ENCODE results near the gene FHOD3.

Gene FHOD3

DNA sequence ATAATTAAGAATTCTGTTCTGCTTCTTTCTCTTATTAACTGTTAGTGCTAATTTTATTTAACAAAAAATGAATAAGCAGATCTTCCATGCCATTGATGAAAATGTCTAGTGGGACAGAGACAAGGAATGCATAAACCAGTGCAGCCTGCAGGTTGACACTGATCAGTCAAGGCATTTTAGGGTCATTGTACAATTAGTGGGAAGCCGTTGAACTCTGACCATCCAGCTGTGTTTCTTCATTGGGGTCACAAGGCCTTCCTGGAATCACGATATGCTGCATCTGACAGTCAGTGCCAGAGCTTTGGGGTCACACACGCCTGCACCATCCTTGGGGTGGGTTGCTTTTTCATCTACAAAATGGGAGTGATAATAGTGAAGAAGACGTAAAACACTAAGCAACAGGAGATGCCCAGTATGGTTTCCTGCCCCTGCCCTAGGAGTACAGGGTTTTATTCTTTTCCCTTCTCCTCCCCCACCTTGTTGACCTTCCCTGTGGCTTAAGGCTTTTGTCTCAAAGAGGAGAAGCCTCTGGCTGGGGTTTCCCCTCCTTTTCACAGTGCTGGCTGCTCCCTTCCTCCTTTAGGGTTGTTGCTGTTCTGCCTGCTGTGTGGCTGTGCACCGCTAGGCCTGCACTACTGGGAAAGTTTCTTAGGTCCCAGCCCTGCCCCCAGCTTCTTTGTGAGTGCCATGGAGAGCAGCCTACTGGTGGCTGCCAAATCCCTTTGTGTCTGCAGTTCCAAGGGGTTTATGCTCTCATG is 285.7 kb downstream of the FHOD3 start:
- no peaks in the 10 kb centered on the region for H3K9me3 ChIP-seq (ENCODE audit: control insufficient read depth, low read length)
- no peaks in the 10 kb centered on the region for H3K4me1 ChIP-seq (ENCODE audit: control insufficient read depth, insufficient read depth, low read length, poor library complexity, severe bottlenecking)
- DNase-seq = no peak
- H3K27ac ChIP-seq (ENCODE audit: insufficient read depth, low read length, poor library complexity, severe bottlenecking) = no peak overlapping the region
- no peaks in the 10 kb centered on the region for H3K27me3 ChIP-seq (replicated peaks; ENCODE audit: control insufficient read depth, insufficient read depth, low read length, poor library complexity, severe bottlenecking)
- no peaks in the 10 kb centered on the region for H3K36me3 ChIP-seq (ENCODE audit: control insufficient read depth, insufficient read depth, low read length)
- H3K4me3 ChIP-seq (ENCODE audit: insufficient read depth, low read depth, low read length, poor library complexity, severe bottlenecking) = no peak overlapping the region

DNA sequence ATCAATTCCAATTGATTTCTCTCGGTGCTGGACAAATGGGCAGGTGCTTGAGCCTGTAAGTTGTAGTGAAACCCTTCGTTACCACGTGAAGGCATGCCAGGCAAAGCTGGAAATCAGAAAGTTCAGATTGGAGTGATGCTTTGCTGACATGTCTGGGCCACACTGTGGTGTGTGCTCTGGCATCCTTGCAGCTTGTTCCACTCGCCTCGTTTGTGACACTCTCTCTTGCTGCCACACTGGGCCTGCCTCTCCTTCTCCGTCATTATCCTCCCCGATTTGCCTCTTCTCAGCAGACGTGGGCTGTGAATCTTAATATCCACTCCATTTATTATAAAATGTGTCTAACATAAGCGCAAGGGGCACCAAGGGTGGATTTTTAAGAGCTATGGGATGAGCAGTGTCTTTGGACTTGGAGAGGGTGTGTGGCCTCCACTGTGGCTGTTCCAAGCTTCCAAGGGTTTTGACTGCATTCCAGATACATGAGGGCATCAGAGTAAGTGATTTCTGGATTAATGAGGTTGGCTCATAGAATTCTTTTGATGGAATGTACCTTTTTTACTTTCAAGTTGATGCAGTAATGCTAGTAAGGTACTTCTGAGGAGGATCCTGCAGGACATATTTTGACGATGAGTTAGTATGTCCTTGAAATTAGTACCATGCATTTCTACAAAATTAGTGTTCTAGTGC is 292.5 kb downstream of the FHOD3 start:
- DNase-seq = no peak
- H3K27ac ChIP-seq (ENCODE audit: insufficient read depth, low read length, poor library complexity, severe bottlenecking) = no peak overlapping the region
- H3K4me1 ChIP-seq (ENCODE audit: control insufficient read depth, insufficient read depth, low read length, poor library complexity, severe bottlenecking) = no peaks in the 10 kb centered on the region

DNA sequence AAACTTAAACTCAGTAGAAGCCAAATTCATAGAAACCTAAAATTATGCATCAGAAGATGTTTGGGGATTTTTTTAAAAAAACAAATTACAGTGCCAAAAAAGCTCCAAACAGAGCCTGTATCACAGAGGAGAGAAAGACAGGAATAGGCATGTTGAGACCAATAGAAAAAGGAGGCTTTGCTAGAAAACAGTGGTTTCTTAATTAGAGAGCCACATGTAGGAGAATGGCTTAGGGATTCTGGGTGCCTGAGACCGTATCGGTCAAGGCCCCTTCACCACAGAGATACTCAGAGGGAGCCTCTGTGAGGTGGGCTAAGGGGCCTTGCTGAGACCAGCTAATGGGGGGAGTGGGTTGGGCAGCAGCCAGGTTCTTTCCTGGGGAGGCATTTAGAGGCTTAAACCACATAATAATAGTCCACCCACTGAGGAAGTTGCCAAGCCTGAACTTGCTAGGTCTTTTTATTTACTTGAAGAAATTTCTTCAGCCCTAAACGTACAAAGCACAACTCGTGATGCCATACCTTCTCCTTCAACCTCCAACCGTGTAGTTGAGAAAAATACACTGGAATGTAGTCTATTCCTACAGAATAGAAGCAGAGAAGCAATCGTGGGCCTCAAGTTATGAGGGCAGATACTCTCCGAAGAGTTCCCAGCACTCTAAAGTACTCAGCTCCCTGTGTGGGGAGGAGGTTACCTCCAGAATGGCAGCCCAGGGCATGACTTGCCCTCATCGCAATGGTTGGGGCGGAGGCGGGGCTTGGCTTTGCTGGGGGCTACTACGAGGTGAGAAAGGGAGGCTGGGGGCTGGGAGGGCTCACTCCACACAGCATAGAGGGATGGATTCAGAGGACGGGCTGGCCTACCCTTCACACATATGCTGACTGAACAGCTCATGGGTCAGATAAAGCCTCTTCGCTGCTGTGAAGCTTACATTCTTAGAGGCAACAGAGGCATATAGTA is 293.4 kb downstream of the FHOD3 start:
- Histone ChIP-seq H3K4me1 (ENCODE audit: control insufficient read depth, insufficient read depth, low read length, poor library complexity, severe bottlenecking) (no peaks in the 10 kb centered on the region), H3K4me3 (ENCODE audit: insufficient read depth, low read depth, low read length, poor library complexity, severe bottlenecking) (no peak overlapping the region), H3K9me3 (ENCODE audit: control insufficient read depth, low read length) (no peaks in the 10 kb centered on the region), H3K27me3 (replicated peaks; ENCODE audit: control insufficient read depth, insufficient read depth, low read length, poor library complexity, severe bottlenecking) (no peaks in the 10 kb centered on the region), H3K36me3 (ENCODE audit: control insufficient read depth, insufficient read depth, low read length) (no peaks in the 10 kb centered on the region), H3K27ac (ENCODE audit: insufficient read depth, low read length, poor library complexity, severe bottlenecking) (no peak overlapping the region)
- no peak for DNase-seq

More for the DNA sequence above, 292.5 kb downstream of the FHOD3 start:
- no peaks in the 10 kb centered on the region for H3K9me3 ChIP-seq (ENCODE audit: control insufficient read depth, low read length)
- no peak overlapping the region for H3K4me3 ChIP-seq (ENCODE audit: insufficient read depth, low read depth, low read length, poor library complexity, severe bottlenecking)
- H3K27me3 ChIP-seq (replicated peaks; ENCODE audit: control insufficient read depth, insufficient read depth, low read length, poor library complexity, severe bottlenecking) = no peaks in the 10 kb centered on the region
- H3K36me3 ChIP-seq (ENCODE audit: control insufficient read depth, insufficient read depth, low read length) = no peaks in the 10 kb centered on the region

DNA sequence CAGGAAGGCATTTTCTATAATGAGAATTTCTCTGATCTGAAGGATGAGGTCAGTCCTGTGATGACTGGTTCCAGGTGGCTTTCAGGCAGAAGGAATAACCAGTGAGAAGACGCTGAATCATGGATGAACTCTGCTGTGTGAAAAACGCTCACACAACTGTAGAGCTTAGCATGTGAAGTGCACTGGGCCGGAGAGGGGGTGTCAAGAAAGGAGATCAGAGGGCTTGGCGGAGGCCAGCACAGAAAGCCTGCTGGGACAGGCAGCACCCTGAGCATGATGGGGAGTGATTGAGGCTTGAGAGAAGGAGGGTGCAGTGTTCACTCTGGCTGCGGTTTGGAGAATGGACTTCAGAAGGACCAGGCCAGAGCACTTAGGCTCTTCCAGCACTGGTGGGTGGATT is 294.8 kb downstream of the FHOD3 start:
- no peak overlapping the region for H3K27ac ChIP-seq (ENCODE audit: insufficient read depth, low read length, poor library complexity, severe bottlenecking)
- H3K27me3 ChIP-seq (replicated peaks; ENCODE audit: control insufficient read depth, insufficient read depth, low read length, poor library complexity, severe bottlenecking) = no peaks in the 10 kb centered on the region
- no peak for DNase-seq
- no peaks in the 10 kb centered on the region for H3K36me3 ChIP-seq (ENCODE audit: control insufficient read depth, insufficient read depth, low read length)
- H3K4me1 ChIP-seq (ENCODE audit: control insufficient read depth, insufficient read depth, low read length, poor library complexity, severe bottlenecking) = no peaks in the 10 kb centered on the region
- H3K9me3 ChIP-seq (ENCODE audit: control insufficient read depth, low read length) = no peaks in the 10 kb centered on the region
- no peak overlapping the region for H3K4me3 ChIP-seq (ENCODE audit: insufficient read depth, low read depth, low read length, poor library complexity, severe bottlenecking)

DNA sequence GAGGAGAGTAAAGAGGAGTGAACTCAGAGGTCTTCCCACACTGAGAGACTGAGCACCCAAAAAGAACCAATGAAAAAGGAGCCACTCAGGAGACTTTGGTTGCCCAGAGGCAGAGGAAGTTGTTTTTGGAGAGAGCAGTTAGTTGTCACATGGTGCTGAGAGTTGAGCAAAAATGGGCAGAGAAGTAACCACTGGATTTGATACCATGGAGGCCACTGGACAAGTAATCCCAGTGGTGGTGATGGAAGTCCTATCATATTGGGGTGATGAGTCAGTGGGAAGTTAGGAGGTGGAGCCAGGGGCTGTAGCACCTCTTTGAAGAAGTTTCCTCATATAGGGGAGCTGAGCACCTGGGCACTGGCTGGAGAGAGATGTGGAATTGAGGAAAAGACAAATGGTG is 295.5 kb downstream of the FHOD3 start:
- Histone ChIP-seq H3K36me3 (ENCODE audit: control insufficient read depth, insufficient read depth, low read length) (no peaks in the 10 kb centered on the region), H3K27me3 (replicated peaks; ENCODE audit: control insufficient read depth, insufficient read depth, low read length, poor library complexity, severe bottlenecking) (no peaks in the 10 kb centered on the region), H3K9me3 (ENCODE audit: control insufficient read depth, low read length) (no peaks in the 10 kb centered on the region), H3K4me1 (ENCODE audit: control insufficient read depth, insufficient read depth, low read length, poor library complexity, severe bottlenecking) (no peaks in the 10 kb centered on the region), H3K4me3 (ENCODE audit: insufficient read depth, low read depth, low read length, poor library complexity, severe bottlenecking) (no peak overlapping the region), H3K27ac (ENCODE audit: insufficient read depth, low read length, poor library complexity, severe bottlenecking) (no peak overlapping the region)
- no peak for DNase-seq

DNA sequence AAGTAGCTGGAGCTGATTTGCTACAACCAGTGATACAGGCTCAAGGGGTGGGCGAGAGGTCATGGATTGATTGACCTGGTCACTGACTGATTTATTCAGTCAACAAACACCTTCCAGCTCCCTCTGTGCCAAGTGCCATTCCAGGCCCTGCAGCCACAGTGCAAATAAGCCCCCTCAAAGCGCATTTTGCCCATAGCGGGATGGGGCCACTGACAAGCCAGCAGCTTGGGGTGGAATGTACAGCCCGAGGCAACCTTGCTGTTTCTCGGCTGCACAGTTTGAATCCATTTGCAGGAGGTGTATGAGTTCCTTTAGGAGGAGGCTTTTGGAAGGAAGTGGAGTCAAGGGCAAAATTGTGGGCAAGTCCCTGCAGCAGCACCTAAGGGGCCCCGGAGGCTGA is 296.1 kb downstream of the FHOD3 start:
- DNase-seq = no peak
- Histone ChIP-seq H3K27me3 (replicated peaks; ENCODE audit: control insufficient read depth, insufficient read depth, low read length, poor library complexity, severe bottlenecking) (no peaks in the 10 kb centered on the region), H3K9me3 (ENCODE audit: control insufficient read depth, low read length) (no peaks in the 10 kb centered on the region), H3K27ac (ENCODE audit: insufficient read depth, low read length, poor library complexity, severe bottlenecking) (no peak overlapping the region), H3K36me3 (ENCODE audit: control insufficient read depth, insufficient read depth, low read length) (no peaks in the 10 kb centered on the region), H3K4me3 (ENCODE audit: insufficient read depth, low read depth, low read length, poor library complexity, severe bottlenecking) (no peak overlapping the region), H3K4me1 (ENCODE audit: control insufficient read depth, insufficient read depth, low read length, poor library complexity, severe bottlenecking) (no peaks in the 10 kb centered on the region)

DNA sequence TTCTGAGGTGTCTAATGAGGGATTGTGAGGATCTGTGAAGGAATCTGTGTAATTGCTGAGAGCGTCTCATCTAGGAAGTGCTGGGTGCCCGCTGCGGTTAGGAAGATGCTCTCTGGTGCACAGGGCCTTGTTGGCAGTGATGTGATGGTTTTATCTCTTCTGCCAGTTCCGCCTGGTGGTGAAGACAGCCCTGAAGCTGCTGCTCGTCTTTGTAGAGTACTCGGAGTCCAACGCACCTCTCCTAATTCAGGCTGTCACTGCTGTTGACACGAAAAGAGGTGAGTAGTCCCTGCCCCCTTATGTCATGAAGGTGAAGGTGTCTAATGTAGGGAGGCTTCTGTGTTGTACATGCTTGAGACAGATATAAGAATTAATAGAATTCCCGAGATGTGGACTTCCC is 297.1 kb downstream of the FHOD3 start:
- H3K9me3 ChIP-seq (ENCODE audit: control insufficient read depth, low read length) = no peaks in the 10 kb centered on the region
- no peaks in the 10 kb centered on the region for H3K36me3 ChIP-seq (ENCODE audit: control insufficient read depth, insufficient read depth, low read length)
- no peak overlapping the region for H3K27ac ChIP-seq (ENCODE audit: insufficient read depth, low read length, poor library complexity, severe bottlenecking)
- H3K4me1 ChIP-seq (ENCODE audit: control insufficient read depth, insufficient read depth, low read length, poor library complexity, severe bottlenecking) = no peaks in the 10 kb centered on the region
- DNase-seq = no peak
- no peak overlapping the region for H3K4me3 ChIP-seq (ENCODE audit: insufficient read depth, low read depth, low read length, poor library complexity, severe bottlenecking)
- no peaks in the 10 kb centered on the region for H3K27me3 ChIP-seq (replicated peaks; ENCODE audit: control insufficient read depth, insufficient read depth, low read length, poor library complexity, severe bottlenecking)

DNA sequence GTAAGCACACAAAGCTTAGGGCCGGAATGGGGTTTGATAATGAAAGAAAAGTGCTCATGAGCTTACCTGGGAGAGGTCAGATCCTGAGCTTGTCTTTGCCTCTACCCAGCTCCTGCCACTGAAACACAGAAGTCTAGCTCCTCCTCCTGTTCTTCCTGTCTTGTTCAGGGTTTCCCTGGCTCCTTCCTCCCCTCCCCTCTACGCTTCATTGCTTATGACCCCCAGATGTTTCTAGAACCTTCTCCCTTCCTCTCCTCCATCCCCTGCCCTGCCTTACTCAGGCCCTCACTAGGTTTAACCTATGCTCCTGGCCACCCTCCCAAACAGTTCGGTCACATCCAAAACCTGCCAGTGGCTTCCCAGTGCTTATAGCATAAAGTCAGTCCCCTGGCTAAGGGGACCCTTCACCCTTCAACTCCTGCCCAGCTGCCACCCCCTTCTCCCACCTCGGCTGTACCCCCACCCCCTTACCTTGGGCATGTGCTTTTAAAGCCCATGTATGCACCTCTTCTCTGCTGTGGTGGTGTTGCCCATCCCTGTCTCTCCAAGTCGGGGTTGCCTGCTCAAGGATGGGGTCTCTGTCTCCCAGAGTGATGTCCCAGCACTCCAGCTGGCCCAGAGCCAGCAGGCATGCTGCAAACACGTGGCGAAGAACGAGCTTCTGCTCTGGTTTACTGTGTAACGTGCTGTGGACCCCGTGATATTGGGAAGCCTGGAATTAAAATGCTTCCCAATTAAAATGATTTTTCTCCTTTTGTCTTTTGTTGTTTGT is 297.7 kb downstream of the FHOD3 start:
- no peak overlapping the region for H3K27ac ChIP-seq (ENCODE audit: insufficient read depth, low read length, poor library complexity, severe bottlenecking)

DNA sequence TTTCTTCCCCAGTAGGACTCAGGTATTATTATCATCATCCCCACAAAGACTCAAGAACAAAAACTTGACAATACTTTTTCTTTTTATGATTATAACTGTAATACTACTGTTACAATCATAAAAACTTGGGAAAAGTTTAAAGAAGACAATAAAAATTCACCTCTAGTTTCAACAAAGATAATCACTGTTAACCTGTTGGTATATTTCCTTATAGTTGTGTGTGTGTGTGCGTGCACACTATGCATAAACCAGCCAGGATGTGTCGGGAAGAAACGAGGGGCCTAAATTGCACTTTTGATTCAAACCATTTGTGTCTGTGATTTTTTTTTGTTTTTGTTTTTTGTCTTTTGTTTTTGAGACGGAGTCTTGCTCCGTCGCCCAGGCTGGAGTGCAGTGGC is 298.3 kb downstream of the FHOD3 start:
- no peaks in the 10 kb centered on the region for H3K4me1 ChIP-seq (ENCODE audit: control insufficient read depth, insufficient read depth, low read length, poor library complexity, severe bottlenecking)
- no peaks in the 10 kb centered on the region for H3K9me3 ChIP-seq (ENCODE audit: control insufficient read depth, low read length)
- no peaks in the 10 kb centered on the region for H3K36me3 ChIP-seq (ENCODE audit: control insufficient read depth, insufficient read depth, low read length)
- no peak overlapping the region for H3K4me3 ChIP-seq (ENCODE audit: insufficient read depth, low read depth, low read length, poor library complexity, severe bottlenecking)
- no peak overlapping the region for H3K27ac ChIP-seq (ENCODE audit: insufficient read depth, low read length, poor library complexity, severe bottlenecking)
- no peak for DNase-seq
- H3K27me3 ChIP-seq (replicated peaks; ENCODE audit: control insufficient read depth, insufficient read depth, low read length, poor library complexity, severe bottlenecking) = no peaks in the 10 kb centered on the region

More for the DNA sequence above, 297.7 kb downstream of the FHOD3 start:
- Histone ChIP-seq H3K4me3 (ENCODE audit: insufficient read depth, low read depth, low read length, poor library complexity, severe bottlenecking) (no peak overlapping the region), H3K4me1 (ENCODE audit: control insufficient read depth, insufficient read depth, low read length, poor library complexity, severe bottlenecking) (no peaks in the 10 kb centered on the region), H3K36me3 (ENCODE audit: control insufficient read depth, insufficient read depth, low read length) (no peaks in the 10 kb centered on the region), H3K9me3 (ENCODE audit: control insufficient read depth, low read length) (no peaks in the 10 kb centered on the region), H3K27me3 (replicated peaks; ENCODE audit: control insufficient read depth, insufficient read depth, low read length, poor library complexity, severe bottlenecking) (no peaks in the 10 kb centered on the region)
- no peak for DNase-seq
